ENCODE data around the gene TSC22D3. TPM values are rescaled to one million over a fixed set of nuclear protein-coding genes. Genes with fewer than 3 reads are reported as not detected.

Gene TSC22D3
- total and polyA plus RNA-seq, 2 experiments from 2014 or later = 35.9 to 49.0 TPM

- H3F3A ChIP-seq (ENCODE audit: insufficient read depth) = peaks cover 22% of the 10 kb centered on the region; the same call in 1 of the 2 replicates
- H2AFZ ChIP-seq = peak overlapping the region; percentile 39; the same call in 1 of the 2 replicates
- peak; percentile 61 for DNase-seq
- H3K27ac ChIP-seq = peak overlapping the region; percentile 95
- H3K4me2 ChIP-seq (ENCODE audit: unreplicated experiment) = peak overlapping the region; percentile 93
- no peaks in the 10 kb centered on the region for H3K9me3 ChIP-seq (ENCODE audit: low read depth)
- H3K4me3 ChIP-seq = peak overlapping the region; percentile 91
- WGBS, 2 experiments (ENCODE audit: low coverage in 1 of 2, low lambda C conversion rate in 2 of 2, missing lambda C conversion rate in 2 of 2) = 1 to 2% methylated on average over 13 to 15 of the region's 15 CpGs
- no peaks in the 10 kb centered on the region for H3K9me2 ChIP-seq (ENCODE audit: insufficient read depth)
- TF ChIP-seq EZH2 (IDR thresholded peaks at IDR 0.05; ENCODE audit: insufficient read depth, poor library complexity, severe bottlenecking) (no peak), EZH2phosphoT487 (IDR thresholded peaks at IDR 0.05; ENCODE audit: insufficient read depth, low read depth) (no peak)
- no peaks in the 10 kb centered on the region for H3K27me3 ChIP-seq (replicated peaks; ENCODE audit: insufficient read depth)
- peaks cover 19% of the 10 kb centered on the region for H3K79me2 ChIP-seq (ENCODE audit: insufficient read depth)
- in situ Hi-C loops (cut with MboI) = loop anchor here (10.0 kb wide), 1 partner anchor 51 kb away; no protein-coding TSS in a partner anchor
- 0 out of 2 replicates have a peak, but pooled peaks cover 9% of the 10 kb centered on the region for H3K36me3 ChIP-seq (ENCODE audit: low read depth)
- peaks cover 50% of the 10 kb centered on the region for H3K4me1 ChIP-seq (ENCODE audit: insufficient read depth)
- H4K20me1 ChIP-seq (ENCODE audit: insufficient read depth) = no peaks in the 10 kb centered on the region
- H3K9ac ChIP-seq = peak overlapping the region; percentile 100
These were observed 60.1 kb downstream of the TSC22D3 start for GRCh38 chrX:107715331-107716117.

GRCh38 chrX:107714206-107714891 is 61.2 kb downstream of the TSC22D3 start:
- Histone ChIP-seq H3K9me2 (ENCODE audit: insufficient read depth) (no peaks in the 10 kb centered on the region), H4K20me1 (ENCODE audit: insufficient read depth) (no peaks in the 10 kb centered on the region), H3K27ac (peak overlapping the region; percentile 99), H3K9me3 (ENCODE audit: low read depth) (no peaks in the 10 kb centered on the region), H3K4me2 (ENCODE audit: unreplicated experiment) (peak overlapping the region; percentile 93), H2AFZ (no peak overlapping the region), H3K27me3 (replicated peaks; ENCODE audit: insufficient read depth) (no peaks in the 10 kb centered on the region), H3F3A (ENCODE audit: insufficient read depth) (peaks cover 22% of the 10 kb centered on the region; the same call in 1 of the 2 replicates), H3K4me3 (peak overlapping the region; percentile 91), H3K79me2 (ENCODE audit: insufficient read depth) (peaks cover 19% of the 10 kb centered on the region), H3K36me3 (ENCODE audit: low read depth) (0 out of 2 replicates have a peak, but pooled peaks cover 9% of the 10 kb centered on the region), H3K4me1 (ENCODE audit: insufficient read depth) (peaks cover 52% of the 10 kb centered on the region), H3K9ac (peak overlapping the region; percentile 100)
- DNase-seq = peak; percentile 52
- 39 to 44% methylated on average over 9 of the region's 9 CpGs for WGBS, 2 experiments (ENCODE audit: low coverage in 1 of 2, low lambda C conversion rate in 2 of 2, missing lambda C conversion rate in 2 of 2)
- TF ChIP-seq EZH2 (IDR thresholded peaks at IDR 0.05; ENCODE audit: insufficient read depth, poor library complexity, severe bottlenecking) (no peak), EZH2phosphoT487 (IDR thresholded peaks at IDR 0.05; ENCODE audit: insufficient read depth, low read depth) (no peak)
- in situ Hi-C loops (cut with MboI) = loop anchor here (10.0 kb wide), 1 partner anchor 50 kb away; no protein-coding TSS in a partner anchor

- Histone ChIP-seq H3K9me2 (ENCODE audit: insufficient read depth) (no peaks in the 10 kb centered on the region), H3K4me1 (ENCODE audit: insufficient read depth) (peaks cover 52% of the 10 kb centered on the region), H3K9ac (peak overlapping the region; percentile 100), H3K36me3 (ENCODE audit: low read depth) (0 out of 2 replicates have a peak, but pooled peaks cover 9% of the 10 kb centered on the region), H3K9me3 (ENCODE audit: low read depth) (no peaks in the 10 kb centered on the region), H3F3A (ENCODE audit: insufficient read depth) (peaks cover 22% of the 10 kb centered on the region; the same call in 1 of the 2 replicates), H3K27me3 (replicated peaks; ENCODE audit: insufficient read depth) (no peaks in the 10 kb centered on the region), H4K20me1 (ENCODE audit: insufficient read depth) (no peaks in the 10 kb centered on the region), H3K4me2 (ENCODE audit: unreplicated experiment) (no peak overlapping the region), H3K4me3 (no peak overlapping the region), H3K79me2 (ENCODE audit: insufficient read depth) (peaks cover 19% of the 10 kb centered on the region), H2AFZ (no peak overlapping the region), H3K27ac (peak overlapping the region; percentile 99)
- in situ Hi-C loops (cut with MboI) = loop anchor here (10.0 kb wide), 1 partner anchor 49 kb away; no protein-coding TSS in a partner anchor
- TF ChIP-seq EZH2phosphoT487 (IDR thresholded peaks at IDR 0.05; ENCODE audit: insufficient read depth, low read depth) (no peak), EZH2 (IDR thresholded peaks at IDR 0.05; ENCODE audit: insufficient read depth, poor library complexity, severe bottlenecking) (no peak)
- peak; percentile 35 for DNase-seq
- WGBS, 2 experiments (ENCODE audit: low coverage in 1 of 2, low lambda C conversion rate in 2 of 2, missing lambda C conversion rate in 2 of 2) = 58 to 59% methylated on average over 9 of the region's 9 CpGs
These were observed 61.9 kb downstream of the TSC22D3 start for GRCh38 chrX:107713543-107714205.

- peaks cover 22% of the 10 kb centered on the region; the same call in 1 of the 2 replicates for H3F3A ChIP-seq (ENCODE audit: insufficient read depth)
- no peak overlapping the region for H2AFZ ChIP-seq
- H3K4me3 ChIP-seq = no peak overlapping the region
- peak overlapping the region; percentile 42 for H3K4me2 ChIP-seq (ENCODE audit: unreplicated experiment)
- H3K9me2 ChIP-seq (ENCODE audit: insufficient read depth) = no peaks in the 10 kb centered on the region
- in situ Hi-C loops (cut with MboI) = loop anchor here (10.0 kb wide), 1 partner anchor 48 kb away; no protein-coding TSS in a partner anchor
- H3K27me3 ChIP-seq (replicated peaks; ENCODE audit: insufficient read depth) = no peaks in the 10 kb centered on the region
- H3K9ac ChIP-seq = peak overlapping the region; percentile 100
- peaks cover 19% of the 10 kb centered on the region for H3K79me2 ChIP-seq (ENCODE audit: insufficient read depth)
- DNase-seq = no peak
- peak overlapping the region; percentile 99 for H3K27ac ChIP-seq
- H3K36me3 ChIP-seq (ENCODE audit: low read depth) = 0 out of 2 replicates have a peak, but pooled peaks cover 9% of the 10 kb centered on the region
- H4K20me1 ChIP-seq (ENCODE audit: insufficient read depth) = no peaks in the 10 kb centered on the region
- TF ChIP-seq EZH2phosphoT487 (IDR thresholded peaks at IDR 0.05; ENCODE audit: insufficient read depth, low read depth) (no peak), EZH2 (IDR thresholded peaks at IDR 0.05; ENCODE audit: insufficient read depth, poor library complexity, severe bottlenecking) (no peak)
- WGBS, 2 experiments (ENCODE audit: low coverage in 1 of 2, low lambda C conversion rate in 2 of 2, missing lambda C conversion rate in 2 of 2) = 20 to 40% methylated on average over 2 of the region's 2 CpGs
- H3K9me3 ChIP-seq (ENCODE audit: low read depth) = no peaks in the 10 kb centered on the region
- H3K4me1 ChIP-seq (ENCODE audit: insufficient read depth) = peaks cover 52% of the 10 kb centered on the region
These were observed 62.4 kb downstream of the TSC22D3 start for GRCh38 chrX:107713203-107713542.
